CD1c-positive myeloid dendritic cell (primary cell): Measurements from ENCODE around the gene VRK1.
"Not testable (repeated sequence)": the region's sequence is repeated elsewhere in the genome, so short reads cannot be mapped to it uniquely, and the experiment has no call there.

Source experiments
- DNase-seq: peaks from one replicate; pipeline ENCODE4 v3.0.0-alpha.2; 2016; ENCODE audit errors: extremely low spot score

The VRK1 gene, protein sequence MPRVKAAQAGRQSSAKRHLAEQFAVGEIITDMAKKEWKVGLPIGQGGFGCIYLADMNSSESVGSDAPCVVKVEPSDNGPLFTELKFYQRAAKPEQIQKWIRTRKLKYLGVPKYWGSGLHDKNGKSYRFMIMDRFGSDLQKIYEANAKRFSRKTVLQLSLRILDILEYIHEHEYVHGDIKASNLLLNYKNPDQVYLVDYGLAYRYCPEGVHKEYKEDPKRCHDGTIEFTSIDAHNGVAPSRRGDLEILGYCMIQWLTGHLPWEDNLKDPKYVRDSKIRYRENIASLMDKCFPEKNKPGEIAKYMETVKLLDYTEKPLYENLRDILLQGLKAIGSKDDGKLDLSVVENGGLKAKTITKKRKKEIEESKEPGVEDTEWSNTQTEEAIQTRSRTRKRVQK

DNA sequence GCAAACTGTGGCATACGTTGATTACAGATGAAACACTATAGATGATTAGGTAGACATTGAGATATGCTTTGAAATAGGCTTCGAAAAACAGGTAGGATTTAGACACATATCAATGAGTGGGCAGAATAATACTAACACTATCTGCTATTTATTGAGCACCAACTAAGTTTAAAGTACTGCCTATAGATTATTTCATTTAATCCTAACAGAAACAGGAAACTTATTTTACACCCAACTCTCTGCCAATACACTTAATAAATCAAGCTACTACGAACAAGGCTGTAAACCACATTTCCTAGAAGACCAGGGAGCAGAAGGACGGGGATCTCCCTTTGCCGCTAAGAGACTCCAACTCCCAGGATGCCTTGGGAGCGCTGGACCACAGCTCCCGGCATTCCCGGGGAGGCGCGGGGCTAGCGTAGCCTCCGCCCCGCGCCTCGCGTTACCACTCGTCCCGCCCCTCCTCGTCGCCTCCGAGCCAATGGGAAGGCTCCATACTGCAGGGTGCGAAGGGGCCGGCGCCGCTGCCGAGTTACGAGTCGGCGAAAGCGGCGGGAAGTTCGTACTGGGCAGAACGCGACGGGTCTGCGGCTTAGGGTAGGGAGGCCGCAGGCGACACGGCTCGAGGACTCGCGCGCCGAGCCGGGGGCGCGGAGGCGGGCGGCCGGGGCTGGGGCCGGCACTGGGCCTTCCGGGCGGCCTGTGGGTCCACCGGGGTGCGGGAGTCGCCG is at the start of gene VRK1:
Gene VRK1, plus strand, starts transcription at position 532 of the 731 bp plus-strand sequence. CDS start 36,090 bp downstream, outside the sequence.
- peak; percentile 99 for DNase-seq

DNA sequence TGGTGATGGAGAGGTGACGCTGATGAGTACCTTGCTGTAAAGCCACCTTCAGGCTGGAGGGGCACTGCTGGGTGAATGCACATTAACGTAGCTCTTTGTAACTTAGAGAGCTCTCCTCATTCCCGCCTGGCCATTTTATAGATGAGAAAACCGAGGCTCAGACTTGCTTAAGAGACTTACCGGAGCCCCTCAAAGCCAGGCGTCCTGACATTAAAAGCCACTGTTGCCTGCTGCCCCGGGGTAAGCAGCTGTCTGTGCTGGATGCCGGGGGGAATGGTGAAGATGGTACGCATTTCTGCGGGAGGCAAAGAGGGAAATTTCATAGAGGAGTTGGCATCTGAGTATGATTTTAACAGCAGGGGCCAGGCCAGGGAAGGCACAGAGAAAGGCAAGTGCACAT is 49.6 kb upstream of the VRK1 start:
- DNase-seq, result no peak

DNA sequence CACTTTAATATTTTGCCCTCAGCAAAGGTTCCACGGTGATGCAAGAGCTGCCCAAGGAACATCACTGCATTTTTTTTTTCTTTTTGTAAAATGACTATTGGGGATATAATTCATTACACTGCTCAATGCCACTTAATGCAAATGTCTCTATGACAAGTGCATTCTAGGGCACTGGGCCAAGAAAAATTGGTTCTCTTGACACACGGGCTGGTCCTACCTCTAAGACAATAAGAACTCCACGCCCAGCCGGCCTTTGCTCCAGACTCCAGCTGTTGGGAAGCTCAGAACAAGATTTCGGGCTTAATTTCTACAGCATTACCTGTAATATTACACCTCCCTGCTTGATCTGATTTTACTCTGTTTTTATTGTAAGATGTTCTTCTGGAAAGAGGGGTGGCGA is 48.8 kb upstream of the VRK1 start:
- no peak for DNase-seq

DNA sequence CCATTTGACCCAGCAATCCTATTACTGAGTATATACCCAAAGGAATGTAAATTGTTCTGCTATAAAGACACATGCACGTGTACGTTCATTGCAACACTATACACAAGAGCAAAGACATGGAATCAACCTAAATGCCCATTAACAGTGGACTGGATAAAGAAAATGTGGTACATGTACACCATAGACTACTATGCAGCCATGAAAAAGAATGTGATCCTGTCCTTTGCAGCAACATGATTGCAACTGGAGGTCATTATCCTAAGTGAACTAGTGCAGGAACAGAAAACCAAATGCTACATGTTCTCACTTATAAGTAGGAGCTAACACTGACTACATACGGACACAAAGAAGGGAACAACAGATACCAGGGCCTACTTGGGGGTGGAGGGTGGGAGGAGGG is 45.7 kb upstream of the VRK1 start:
- DNase-seq, result no peak

DNA sequence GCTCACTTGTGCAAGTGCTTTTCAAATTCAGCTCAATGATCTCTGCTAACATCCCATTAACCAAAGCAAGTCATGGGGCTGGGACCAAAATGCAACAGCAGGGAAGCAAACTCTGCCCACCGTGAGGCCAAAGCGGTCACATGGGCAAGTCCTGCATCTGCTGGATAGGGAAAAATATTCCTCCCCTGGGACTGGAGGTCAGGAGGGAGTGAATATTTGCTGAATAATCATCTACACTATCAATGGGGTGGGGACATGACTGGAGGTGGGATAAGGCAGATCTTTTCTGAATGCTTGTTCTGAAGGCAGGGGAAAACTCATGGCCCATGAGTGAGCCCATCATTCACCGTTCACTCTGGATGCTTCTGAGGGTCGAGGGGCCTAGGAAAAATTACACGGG is 45.1 kb upstream of the VRK1 start:
- no peak for DNase-seq

DNA sequence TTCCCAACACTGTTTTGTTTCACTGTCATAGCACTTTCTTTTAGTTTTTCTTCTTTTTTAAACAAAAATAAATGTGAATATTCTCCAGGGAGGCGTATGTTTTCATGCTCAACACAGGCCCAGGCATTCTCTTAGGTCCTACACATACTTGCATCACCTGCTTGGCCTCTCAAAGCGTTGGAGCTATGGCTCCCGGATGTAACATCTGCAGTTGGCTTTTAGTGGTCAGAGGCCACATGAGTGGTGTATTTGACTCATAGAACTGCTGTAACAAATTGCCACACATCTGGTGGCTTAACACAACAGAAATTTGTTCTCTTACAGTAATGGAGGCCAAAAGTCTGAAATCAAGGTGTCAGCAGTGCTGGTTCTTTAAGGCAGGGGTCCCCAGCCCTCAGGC is 44.6 kb upstream of the VRK1 start:
- DNase-seq, result no peak

DNA sequence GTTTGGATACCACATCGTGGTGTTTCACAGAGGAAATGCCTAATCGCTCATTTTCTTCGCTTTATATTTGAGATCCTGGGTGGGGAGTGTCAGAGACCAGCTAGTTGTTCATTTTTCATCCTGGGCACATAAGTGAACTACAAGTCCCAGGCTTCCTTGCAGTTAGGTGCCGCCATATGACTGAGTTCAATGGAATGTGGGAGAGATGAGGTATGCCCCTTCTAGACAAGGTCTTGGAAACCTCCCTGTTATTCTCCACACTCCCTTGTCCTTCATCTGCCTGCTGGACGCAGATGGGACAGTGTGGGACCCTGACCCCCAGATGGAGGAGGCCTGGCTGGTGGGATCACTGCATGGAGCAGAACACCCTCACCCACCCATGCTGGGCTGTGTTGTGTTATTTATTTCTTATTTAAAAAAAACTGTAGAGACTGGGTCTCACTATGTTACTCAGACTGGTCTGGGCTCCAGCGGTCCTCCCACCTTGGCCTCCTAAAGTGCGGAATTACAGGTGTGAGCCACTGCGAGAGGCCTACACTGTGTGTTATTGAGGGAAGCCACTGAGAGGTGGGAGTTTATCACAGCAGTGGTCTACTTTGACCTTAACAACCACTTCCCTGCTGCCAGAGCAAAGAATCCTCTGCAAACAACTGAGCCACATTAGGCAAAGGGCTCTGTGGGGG is 42.9 kb upstream of the VRK1 start:
- DNase-seq, result no peak

DNA sequence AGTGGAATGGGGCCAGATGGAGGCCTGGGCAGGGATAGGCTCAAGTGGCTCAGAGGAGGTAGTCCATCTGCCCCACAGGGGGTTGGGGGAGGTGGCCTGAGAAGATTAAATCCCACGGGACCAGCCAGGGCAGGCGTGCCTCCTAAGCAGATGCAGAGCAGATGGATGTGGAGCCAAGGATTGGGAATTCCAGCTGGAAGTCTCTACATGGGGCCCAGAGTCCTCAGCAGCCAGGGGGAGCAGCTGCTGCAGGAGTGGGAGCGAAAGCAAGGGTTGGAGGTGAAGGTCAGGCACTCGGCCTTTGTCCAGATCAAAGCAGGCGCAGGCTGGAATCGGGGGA is 42.4 kb upstream of the VRK1 start:
- DNase-seq, result no peak

DNA sequence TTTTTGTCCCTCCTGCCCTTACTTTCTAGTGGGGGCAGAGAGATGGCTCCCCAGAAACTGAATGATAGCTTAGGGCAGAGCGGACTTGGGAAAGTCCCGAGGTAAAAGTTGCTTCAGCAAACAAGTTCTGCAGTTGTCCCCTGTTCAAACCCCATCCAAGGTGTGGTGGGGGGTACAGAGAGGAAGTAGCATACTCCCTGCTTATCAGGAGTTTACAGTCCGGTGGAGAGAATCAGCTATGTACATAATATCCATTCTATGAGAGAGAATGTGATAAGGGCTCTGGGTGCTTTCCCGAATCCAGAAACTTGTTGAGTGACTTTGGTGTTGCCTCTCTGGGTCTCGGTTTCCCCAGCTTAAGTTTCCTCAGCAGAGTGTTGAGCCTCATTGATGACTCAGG is 40.4 kb upstream of the VRK1 start:
- DNase-seq, result no peak

DNA sequence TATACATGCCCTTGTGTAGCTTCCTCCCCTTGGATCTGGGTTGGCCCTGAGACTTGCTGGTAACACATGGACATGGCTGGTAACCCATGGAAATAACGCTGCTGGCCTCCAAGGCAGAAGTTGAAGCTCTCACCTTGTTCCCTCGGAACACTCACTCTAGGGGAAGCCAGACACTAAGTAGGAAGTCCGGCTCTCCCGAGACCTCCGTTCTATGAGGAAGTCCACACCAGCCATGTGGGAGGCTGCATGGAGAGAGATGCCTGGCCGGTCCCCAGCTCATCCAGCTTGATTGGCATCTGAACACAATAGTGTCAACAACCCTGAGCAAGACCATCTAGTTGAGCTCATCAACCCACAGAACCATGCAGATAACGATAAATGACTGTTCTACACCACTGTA is 39.7 kb upstream of the VRK1 start:
- peak; percentile 25 for DNase-seq

DNA sequence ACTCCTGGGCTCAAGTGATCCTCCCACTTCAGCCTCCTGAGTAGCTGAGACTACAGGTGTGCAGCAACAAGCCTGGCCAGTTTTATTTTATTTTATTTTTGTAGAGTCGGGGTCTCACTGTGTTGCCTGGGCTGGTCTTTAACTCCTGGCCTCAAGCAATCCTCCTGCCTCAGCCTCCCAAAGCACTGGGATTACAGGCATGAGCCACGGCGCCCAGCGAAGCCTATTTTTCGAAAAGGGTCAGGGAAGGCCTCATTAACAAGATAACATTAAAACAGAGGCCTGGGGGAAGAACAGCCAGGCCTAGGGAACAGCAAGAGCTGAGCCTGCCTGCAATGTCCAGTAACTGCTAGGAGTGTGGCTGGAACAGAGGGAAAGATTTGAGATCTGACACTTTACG is 36.1 kb upstream of the VRK1 start:
- DNase-seq, result no peak

DNA sequence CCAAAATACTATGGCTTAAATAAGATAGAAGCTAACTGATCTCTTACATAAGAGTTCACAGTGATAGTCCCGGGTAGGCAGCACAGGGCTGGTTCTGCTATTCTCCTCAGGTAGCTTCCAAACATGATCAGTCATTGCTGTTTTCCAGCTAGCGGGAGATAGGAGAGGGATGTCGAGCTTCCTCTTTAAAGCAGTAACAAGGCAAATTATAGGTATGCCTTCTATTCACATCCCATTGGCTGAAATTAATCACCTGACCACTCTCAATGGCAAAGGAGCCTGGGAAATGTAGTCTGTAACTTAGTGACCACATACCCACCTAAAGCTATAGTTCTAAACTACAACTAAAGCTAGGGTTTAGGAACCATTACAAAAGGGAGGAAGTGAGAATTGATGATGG is 34.5 kb upstream of the VRK1 start:
- DNase-seq, result peak; percentile 68

DNA sequence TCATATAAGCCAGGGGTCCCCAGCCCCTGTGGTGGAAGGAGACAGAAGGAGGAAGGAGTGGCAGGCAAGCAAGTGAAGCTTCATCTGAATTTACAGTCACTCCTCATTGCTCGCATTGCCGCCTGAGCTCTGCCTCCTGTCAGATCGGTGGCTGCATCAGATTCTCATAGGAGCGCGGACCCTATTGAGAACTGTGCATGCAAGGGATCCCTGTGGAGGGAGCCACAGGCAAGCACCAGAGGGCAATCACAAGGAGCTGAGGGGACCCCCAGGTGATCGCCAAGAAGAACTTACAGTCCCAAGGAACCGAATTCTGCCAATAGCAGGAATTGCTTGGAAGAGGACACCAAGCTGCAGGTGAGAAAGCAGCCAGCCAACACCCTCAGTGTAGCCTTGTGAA is 33.2 kb upstream of the VRK1 start:
- DNase-seq, result no peak

DNA sequence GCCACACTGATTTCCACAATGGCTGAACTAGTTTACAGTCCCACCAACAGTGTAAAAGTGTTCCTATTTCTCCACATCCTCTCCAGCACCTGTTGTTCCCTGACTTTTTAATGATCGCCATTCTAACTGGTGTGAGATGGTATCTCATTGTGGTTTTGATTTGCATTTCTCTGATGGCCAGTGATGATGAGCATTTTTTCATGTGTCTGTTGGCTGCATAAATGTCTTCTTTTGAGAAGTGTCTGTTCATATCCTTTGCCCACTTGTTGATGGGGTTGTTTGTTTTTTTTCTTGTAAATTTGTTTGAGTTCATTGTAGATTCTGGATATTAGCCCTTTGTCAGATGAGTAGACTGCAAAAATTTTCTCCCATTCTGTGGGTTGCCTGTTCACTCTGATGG is 32.0 kb upstream of the VRK1 start:
- not testable (repeated sequence) for DNase-seq

DNA sequence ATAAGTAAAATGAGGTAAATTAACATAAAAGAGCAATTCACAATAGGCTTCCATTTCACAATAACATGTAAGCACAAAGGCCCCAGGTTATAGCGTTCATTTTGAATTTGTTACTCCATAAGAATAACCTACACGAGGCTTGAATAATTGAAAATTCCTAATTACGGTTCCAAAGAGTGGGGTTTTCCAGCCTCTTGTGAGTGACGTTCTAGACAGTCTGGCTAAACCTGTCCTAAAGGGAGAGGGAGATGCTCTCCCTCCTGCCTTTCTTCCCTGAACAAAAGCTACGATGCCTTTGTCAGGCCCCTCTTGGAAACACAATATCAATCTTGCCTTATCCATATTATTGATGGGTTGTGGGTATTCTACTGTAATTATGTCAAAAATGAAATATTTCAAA is 24.3 kb upstream of the VRK1 start:
- no peak for DNase-seq

DNA sequence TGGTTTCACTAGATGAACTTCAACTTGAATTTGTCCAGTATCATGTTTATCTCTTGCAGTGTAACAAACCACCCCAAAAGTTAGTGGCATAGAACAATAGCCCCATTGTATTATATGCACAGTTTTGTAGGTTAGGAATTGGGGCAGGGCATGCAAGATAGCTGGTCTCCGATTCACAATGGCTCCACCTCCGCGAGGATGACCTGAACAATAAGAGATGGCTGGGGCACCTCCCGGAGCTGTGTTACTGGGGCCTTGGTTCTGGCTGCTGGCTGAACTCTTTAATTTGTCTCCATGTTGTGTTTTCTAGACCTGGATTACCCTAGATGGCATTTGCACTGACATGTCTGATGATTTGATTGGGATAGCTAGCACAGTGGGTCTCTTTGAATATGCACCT is 20.4 kb upstream of the VRK1 start:
- DNase-seq, result no peak

DNA sequence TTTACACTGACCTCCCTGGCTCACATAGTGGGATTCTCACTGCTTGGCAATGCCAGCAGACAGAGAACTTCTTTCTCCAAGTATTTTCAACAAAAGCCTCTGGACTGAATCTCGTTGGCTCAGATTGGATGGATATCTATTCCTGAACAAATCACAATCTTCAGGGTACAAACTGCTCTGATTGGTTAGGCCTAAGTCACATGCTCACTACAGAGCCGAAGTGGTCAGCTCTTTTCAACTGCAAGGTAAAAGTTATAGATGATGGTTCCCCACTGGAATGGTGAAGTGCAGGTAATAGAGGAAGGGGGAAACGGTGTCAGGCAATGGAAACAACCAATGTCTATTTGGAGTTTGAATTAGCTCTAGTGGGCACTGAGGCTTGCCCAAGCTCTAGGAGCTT is 16.7 kb upstream of the VRK1 start:
- DNase-seq, result no peak

DNA sequence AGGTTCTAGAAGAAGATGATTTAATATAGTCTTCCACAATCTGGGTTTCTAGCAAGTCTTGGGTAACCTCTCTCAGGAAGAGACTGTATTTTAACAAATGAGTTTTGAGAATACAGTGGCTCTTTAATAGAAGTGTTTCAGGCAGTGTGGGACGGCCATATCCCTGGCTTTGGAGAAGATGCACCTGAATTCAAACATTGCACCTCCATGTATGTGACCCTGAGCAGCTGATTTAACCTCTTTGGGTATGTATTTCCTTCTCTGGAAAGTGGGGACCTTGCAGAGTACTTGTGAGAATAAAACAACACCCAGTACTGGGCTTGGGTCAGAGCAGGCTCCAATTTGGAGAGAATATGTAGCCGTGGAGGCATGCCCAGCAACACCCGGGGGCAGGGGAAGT is 15.8 kb upstream of the VRK1 start:
- DNase-seq, result no peak

DNA sequence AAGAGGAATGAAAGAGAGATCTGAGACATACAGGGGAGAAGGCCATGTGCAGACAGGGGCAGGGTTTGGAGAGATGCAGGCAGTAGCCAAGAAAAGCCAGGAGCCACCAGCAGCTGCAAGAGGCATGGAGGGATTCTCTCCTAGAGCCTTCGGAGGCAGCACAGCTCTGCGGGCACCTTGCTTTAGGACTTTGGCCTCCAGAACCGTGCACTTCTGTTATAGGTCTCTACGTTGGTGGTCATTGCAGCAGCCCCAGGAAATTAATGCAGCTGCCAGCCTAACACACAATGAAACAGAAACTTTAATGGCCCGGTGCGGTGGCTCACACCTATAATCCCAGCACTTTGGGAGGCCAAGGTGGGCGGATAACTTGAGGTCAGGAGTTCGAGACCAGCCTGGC is 14.7 kb upstream of the VRK1 start:
- no peak for DNase-seq

DNA sequence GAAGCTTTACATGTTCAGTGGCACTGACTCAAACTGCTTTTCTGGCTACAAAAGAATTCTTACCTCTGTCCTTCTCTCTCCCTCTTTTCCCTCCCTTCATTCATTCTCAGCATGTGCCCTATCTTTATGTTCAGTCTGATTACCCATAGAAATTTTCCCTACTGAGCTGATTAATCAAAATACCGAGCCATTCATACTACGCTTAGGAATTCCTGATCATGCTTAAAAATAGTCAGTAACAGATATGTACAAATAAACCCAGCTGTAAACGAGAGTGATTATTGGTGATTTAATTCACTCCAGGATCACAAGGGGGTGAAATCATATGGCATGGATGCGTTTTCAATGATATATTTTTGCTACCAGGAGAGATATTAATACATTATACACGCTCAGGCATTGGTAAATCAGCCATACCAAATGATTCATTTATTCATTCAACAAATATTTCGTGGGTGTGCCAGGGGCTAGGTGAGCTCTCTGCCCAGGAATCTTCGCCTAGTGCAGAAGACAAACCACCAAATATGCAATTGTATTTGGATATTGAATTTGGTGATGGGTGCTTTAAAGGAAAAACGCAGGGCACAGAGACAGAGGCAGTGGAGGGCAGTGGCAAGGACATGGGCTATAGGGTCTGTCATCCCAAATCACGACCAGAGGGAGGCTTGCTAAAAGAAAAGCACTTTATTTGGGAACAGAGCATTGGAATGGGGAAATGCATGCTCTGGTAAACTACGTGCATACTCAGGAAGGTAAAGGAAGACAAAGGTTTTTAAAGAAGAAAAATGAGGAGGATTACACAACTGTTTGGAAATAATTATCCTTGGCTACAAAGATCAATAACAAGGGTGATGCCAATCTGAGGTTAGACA is 13.9 kb upstream of the VRK1 start:
- DNase-seq, result no peak

DNA sequence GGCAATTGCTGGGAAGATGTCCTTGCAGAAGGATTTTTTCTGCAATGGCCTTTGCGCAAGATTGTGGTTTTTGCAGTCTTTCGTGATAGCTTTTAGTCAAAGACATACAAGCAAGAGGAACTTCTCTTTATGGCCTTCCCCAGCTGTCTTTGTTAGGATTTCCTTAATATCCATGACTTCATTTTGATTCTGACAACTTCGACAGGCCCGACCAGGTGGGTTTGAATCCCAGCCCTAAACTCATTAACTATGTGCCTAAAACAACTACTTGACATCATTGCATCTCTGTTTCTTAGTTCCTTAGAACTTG is 13.3 kb upstream of the VRK1 start:
- DNase-seq, result peak; percentile 89

DNA sequence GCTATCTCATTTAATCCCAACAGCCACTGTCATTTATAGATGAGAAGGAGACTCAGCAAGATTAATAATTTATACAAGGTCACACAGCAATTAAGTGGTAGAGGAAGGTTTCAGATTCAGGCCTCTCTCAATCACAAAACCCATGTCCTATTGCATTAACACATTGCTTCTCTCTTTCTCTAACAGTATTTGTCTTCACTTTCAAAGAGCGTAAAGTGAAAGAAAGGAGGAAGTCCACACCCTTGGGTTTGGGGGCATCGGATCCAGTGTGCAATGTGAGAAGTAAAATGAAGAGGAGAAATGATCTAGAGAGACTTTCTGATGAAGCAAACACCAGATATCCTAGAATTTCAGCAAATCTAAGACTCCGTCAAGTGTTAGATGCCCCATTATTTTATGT is 7.0 kb upstream of the VRK1 start:
- peak; percentile 11 for DNase-seq
